Dermis microvascular lymphatic vessel endothelial cell (primary cell): ENCODE measurements around the gene CYSRT1. TPM values are rescaled to one million over a fixed set of nuclear protein-coding genes. Genes with fewer than 3 reads are reported as not detected.

Experiments
- DNase-seq, 2 donors: peaks; one replicate each; pipeline versions ENCODE4 v3.0.0 to v3.0.0-alpha.2; 2010; ENCODE audit warnings: low read depth in 2 of 2
- total RNA-seq: library from RNA; depleted of rRNA; stranded (reverse); fragments of >200 nt; gene quantifications from 2 replicates; pipeline ENCODE4 v1.2.1, GENCODE V29; 2014

The CYSRT1 gene
- total RNA-seq, 1 donor from 2014 or later = 0.13 TPM

DNA sequence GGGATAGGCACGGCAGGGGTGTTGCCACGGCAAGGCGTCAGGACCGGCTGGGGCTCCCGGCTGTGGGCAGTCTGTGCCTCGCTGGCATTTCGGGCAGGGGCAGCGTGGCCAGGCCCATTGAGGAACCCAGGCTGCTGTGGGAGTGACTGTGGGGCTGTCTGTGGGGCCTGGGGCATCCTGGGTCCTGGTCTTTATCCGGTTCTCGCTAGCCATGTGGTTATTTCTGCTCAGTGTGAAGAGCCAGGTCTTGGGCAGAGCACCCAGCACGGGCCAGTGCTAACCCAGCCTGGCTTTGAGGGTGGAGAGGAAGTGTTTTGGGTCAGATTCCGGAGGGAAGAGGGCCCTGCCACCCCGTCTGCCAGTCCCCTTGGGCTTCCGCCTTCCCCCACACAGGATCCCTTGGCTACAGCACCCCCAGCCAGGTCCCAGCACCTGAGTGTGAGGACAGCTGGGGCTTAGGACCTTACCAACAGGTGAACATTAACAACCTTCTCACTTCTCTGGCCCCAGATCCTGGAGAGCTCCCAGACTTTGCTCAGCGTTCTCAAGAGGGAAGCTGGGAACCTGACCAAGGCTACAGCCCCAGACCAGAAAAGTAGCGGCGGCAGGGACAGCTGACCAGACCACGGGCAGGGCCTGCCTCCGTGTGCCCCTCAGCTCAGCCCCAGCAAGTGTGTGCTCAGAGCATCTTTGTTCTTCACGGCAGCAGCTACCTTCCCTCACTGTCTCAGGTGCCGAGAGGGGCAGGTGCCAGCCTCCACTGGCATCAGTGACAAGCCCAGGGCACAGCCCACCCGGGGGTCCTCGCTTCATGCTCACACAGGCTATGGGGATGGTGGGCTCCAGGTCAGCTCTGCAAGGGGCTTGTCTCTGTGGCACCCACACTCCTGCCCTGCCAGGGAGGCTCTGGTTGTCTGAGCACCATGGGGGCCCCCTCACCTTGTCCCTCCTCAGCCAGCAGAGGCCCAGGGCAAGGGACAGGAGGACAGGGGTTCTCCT, 35.4 kb upstream of the CYSRT1 start:
- no peak for DNase-seq

DNA sequence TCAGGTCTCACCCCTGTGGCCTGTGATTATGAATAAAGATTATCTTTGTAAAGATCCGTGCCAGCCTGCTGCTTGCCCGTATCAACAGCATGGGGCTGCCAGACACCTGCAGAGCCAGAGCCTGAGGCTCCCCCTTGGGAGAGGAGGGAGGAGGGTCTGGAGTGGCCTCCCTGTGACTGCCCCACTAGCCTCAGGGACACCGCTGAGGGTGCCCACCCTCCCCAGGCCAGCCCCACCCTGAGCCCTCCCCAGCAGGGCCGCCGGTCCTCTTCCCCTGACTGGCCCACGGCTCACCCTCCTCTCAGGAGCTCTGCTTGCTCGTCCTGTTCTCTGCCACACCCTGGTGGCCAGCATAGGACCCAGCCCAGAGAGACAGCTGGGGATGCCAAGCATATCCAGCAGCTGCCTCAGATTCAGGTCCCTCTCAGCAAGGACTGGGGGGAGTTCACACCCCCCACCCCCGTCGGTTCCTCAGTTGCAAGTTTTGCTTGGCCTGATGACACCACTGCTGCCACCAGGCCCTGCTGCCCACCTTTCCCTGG, 34.6 kb upstream of the CYSRT1 start:
- no peak for DNase-seq

GRCh38 chr9:137191245-137191644, 33.7 kb upstream of the CYSRT1 start:
- DNase-seq = no peak

DNA sequence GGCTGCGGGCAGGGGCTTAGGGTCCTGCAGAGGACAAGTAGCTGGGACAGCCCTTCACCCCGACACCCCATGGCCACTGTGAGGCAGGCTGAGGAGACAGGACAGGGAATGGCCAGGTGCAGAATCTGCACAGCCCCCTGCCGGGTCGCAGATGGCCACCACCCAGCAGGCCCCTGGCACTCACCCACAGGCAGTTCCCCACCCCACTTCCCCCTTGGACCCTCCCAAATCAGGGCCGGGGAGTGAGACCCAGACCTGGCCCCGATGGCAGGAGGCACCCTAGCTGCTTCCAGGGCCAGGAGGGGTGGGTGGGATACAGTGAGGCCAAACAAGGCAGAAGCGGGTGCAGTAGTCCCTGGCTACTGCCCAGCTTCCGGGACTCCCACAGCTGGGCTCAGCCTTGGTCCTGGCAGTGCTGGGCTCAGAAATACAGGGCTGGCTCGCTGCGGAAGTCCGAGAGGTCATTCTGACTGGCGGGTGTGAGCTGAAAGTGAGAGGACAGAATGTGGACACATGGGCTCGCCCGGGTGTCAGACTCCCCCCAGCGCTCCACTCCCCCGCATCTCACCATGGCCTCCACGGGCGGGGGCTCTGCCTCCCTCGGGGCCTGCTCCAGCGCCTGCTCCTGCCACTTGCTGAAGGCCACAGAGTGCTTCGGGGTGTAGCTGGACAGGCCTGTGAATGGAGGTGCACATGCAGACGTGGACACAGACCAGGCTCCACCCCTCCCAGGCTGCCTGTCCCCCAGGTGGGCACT, 33.1 kb upstream of the CYSRT1 start:
- DNase-seq = no peak

- no peak for DNase-seq
These were observed 32.6 kb upstream of the CYSRT1 start for GRCh38 chr9:137192448-137192780.

DNA sequence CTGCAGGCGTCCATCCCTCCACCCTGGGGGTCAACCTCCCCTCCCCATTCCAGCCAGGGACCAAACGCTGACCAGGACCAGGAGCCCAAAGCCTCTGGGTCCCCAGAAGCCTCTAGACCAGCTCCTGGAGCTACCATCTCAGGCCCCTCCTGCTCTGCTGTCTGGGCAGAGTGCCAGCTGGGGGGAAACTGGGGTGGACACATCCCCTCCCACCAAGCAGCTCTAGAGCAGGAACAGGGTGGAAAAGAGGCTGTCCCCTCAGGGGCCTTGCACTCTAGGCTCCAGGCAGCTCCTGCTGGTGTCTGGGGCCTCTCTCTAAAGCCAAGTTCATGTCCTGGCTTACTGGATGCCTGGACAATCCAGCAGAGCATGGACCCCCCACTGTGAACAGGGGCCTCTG, 32.1 kb upstream of the CYSRT1 start:
- no peak for DNase-seq

GRCh38 chr9:137193771-137194170, 31.2 kb upstream of the CYSRT1 start:
- no peak for DNase-seq

GRCh38 chr9:137194388-137194787, 30.6 kb upstream of the CYSRT1 start:
- no peak for DNase-seq

- no peak for DNase-seq
These were observed 30.1 kb upstream of the CYSRT1 start for GRCh38 chr9:137194909-137195308.

- no peak for DNase-seq
These were observed 29.3 kb upstream of the CYSRT1 start for GRCh38 chr9:137195525-137196220.

GRCh38 chr9:137198051-137198901, 26.7 kb upstream of the CYSRT1 start:
- no peak for DNase-seq

DNA sequence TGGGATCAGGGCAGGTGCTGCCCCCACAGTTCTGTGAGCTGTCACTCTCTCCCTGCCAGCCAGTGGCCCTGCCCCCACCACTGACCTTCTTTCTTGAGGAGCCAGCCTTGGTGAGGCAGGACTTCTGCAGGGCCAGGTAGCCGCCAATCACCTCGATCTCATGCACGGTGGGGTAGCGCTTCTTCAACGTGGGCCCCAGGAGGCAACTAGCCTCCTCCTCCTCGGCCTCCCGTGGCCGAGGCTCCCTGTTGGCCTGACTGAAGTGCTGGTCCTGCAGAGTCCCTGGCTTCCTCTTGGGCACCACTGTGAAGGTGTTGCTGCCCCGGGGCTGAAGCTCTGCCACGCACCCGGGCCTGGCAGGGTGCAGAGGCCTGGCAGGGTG, 26.1 kb upstream of the CYSRT1 start:
- no peak for DNase-seq

DNA sequence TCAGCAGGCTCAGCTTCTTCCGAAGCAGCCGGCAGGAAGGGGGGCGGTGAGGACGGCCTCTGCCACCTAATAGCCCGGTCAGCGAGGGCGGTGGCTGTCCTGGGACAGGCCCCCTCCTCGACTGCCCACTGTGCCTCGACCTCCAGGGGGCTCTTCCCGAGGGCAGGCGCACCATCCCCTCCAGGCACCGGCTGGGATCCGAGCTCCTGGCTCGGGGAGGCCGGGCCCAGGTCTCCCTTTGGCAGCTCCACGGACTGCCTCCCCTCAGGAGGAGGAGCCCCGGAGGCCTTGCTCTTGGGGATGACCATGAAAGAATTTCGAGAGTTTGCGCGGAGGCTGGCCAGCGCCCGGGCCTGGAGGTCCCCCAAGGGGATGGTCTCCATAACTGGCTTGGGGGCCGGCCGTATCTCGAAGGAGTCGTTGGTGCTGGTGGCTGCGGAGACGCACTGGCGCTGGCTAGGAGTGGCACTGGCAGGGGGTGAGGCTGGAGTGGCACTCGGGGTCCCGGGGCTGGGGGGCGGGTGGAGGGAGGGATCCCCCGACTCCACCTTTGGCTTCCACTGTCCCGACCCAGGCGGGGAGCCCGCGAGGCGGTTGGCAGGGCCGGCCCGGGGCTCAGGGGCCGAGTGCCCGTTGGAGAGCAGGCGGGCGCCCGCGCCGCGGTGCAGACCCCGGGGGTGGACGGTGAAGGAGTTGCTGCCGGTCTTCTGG, 25.4 kb upstream of the CYSRT1 start:
- no peak for DNase-seq

GRCh38 chr9:137200311-137201204, 24.4 kb upstream of the CYSRT1 start, which contains the start of gene TPRN:
Gene TPRN (minus strand): TSS chr9:137200741. CDS start chr9:137200711, 30 bp downstream.
- peak; percentile 95 to 99 for DNase-seq

GRCh38 chr9:137201205-137201868, 23.6 kb upstream of the CYSRT1 start:
- no peak for DNase-seq

- DNase-seq = no peak
These were observed 22.0 kb upstream of the CYSRT1 start for GRCh38 chr9:137202966-137203365.

DNA sequence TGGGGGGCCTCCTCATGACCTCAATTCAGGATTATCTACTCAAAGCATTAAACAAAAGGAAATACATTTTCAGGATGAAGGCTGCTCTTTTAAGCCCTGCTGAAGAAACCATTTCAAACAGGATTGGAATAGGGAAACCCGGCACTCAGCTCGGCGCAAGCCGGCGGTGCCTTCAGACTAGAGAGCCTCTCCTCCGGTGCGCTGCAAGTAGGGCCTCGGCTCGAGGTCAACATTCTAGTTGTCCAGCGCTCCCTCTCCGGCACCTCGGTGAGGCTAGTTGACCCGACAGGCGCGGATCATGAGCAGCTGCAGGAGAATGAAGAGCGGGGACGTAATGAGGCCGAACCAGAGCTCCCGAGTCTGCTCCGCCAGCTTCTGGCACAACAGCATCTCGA, 20.2 kb upstream of the CYSRT1 start:
- no peak for DNase-seq
